Keratinocyte (primary cell): ENCODE measurements around the gene NUP85.

Experiments
- CTCF ChIP-seq, 3 experiments: IDR thresholded peaks in 1 of 3; conservative IDR thresholded peaks in 1 of 3; optimal IDR thresholded peaks in 1 of 3; 2 replicates in 2 of 3; 3 replicates in 1 of 3; pipeline versions ENCODE3 to v1.5.1; 2011; ENCODE audit warnings: low read length in 3 of 3, mild to moderate bottlenecking in 3 of 3, moderate library complexity in 2 of 3, control low read depth in 1 of 3, inconsistent platforms in 1 of 3; ENCODE audit not compliant: insufficient read depth in 2 of 3; ENCODE audit errors: extremely low read depth in 1 of 3
- EZH2 ChIP-seq: IDR thresholded peaks from one replicate; pipeline ENCODE4 v1.6.1; 2012; ENCODE audit warnings: inconsistent platforms, mild to moderate bottlenecking, low read length, moderate library complexity

- peak in 1 of 3 experiments; percentile 13 for TF ChIP-seq CTCF (optimal IDR thresholded peaks at IDR 0.05 in 1 of 3, IDR thresholded peaks at IDR 0.05 in 1 of 3, conservative IDR thresholded peaks at IDR 0.05 in 1 of 3; ENCODE audit: extremely low read depth in 1 of 3, insufficient read depth in 2 of 3, low read length in 3 of 3)
- no peak for TF ChIP-seq EZH2
Observed at GRCh38 chr17:75205793-75206163, 299 bp downstream of the NUP85 start.
